K562 (cell line): Measurements from ENCODE around the gene POLE2. TPM values are rescaled to one million over a fixed set of nuclear protein-coding genes. Genes with fewer than 3 reads are reported as not detected.

Source experiments
- ATF2 ChIP-seq: sonication (generic); formaldehyde crosslinking; IDR thresholded peaks from 2 replicates; pipeline ENCODE4 v1.8.1; 2022; ENCODE audit warnings: missing genetic modification reagents
- ATF6 ChIP-seq: sonication (generic); formaldehyde crosslinking; IDR thresholded peaks from 2 replicates; pipeline ENCODE4 v1.4.0; 2020; ENCODE audit warnings: mild to moderate bottlenecking, missing genetic modification reagents
- CEBPB ChIP-seq: fragments of 450-650 bp; IDR thresholded peaks from 2 replicates; pipeline ENCODE4 v1.6.1; 2016; ENCODE audit warnings: missing genetic modification characterization, missing compliant biosample characterization
- CHD4 ChIP-seq: fragments of 200-600 bp; sonication (generic); IDR thresholded peaks from 3 replicates; pipeline ENCODE4 v1.6.1; 2012; ENCODE audit warnings: low read depth, mild to moderate bottlenecking, mixed read lengths, low read length, inconsistent platforms; ENCODE audit not compliant: insufficient read depth, insufficient replicate concordance, poor library complexity, severe bottlenecking
- HES1 ChIP-seq: fragments of 450-650 bp; IDR thresholded peaks from 2 replicates; pipeline ENCODE4 v1.6.1; 2016; ENCODE audit warnings: low read depth, mild to moderate bottlenecking, moderate library complexity
- HNRNPLL ChIP-seq: fragments of 200-400 bp; formaldehyde crosslinking; IDR thresholded peaks from 2 replicates; pipeline ENCODE4 v1.6.1; 2017; ENCODE audit warnings: low read length, low read depth, mild to moderate bottlenecking; ENCODE audit not compliant: poor library complexity, severe bottlenecking
- NR2C2 ChIP-seq, 2 experiments: fragments of 200-800 bp in 1 of 2; sonication (Bioruptor generic) in 1 of 2; sonication (generic) in 1 of 2; formaldehyde crosslinking in 1 of 2; IDR thresholded peaks; 2 replicates each; pipeline versions ENCODE4 v1.6.1 to v1.8.0; 2016 to 2022; ENCODE audit warnings: mild to moderate bottlenecking in 1 of 2, missing compliant biosample characterization in 1 of 2, missing genetic modification characterization in 1 of 2, missing genetic modification reagents in 1 of 2
- RNF219 ChIP-seq: fragments of 250-450 bp; sonication (Bioruptor Pico); IDR thresholded peaks from 2 replicates; pipeline ENCODE4 v1.5.0; 2022; ENCODE audit warnings: mild to moderate bottlenecking
- SNRNP70 ChIP-seq: fragments of 200-400 bp; formaldehyde crosslinking; optimal IDR thresholded peaks from 2 replicates; pipeline ENCODE3; 2017; ENCODE audit warnings: low read depth, low read length
- TAF1 ChIP-seq: IDR thresholded peaks from 2 replicates; pipeline ENCODE4 v1.6.1; 2011; ENCODE audit warnings: mild to moderate bottlenecking, low read length, moderate library complexity; ENCODE audit not compliant: insufficient read depth, control insufficient read depth, severe bottlenecking; ENCODE audit errors: extremely low read depth
- TOE1 ChIP-seq, 2 experiments: fragments of 450-650 bp in 1 of 2; sonication (generic) in 1 of 2; formaldehyde crosslinking in 1 of 2; IDR thresholded peaks; 2 replicates each; pipeline versions ENCODE4 v1.7.1 to v1.8.0; 2016 to 2022; ENCODE audit warnings: borderline replicate concordance in 2 of 2, mild to moderate bottlenecking in 2 of 2, antibody characterized with exemption in 1 of 2, inconsistent platforms in 1 of 2, low read depth in 1 of 2, missing genetic modification reagents in 1 of 2, moderate library complexity in 1 of 2
- ZC3H11A ChIP-seq: IDR thresholded peaks from 2 replicates; pipeline ENCODE4 v1.6.1; 2012; ENCODE audit warnings: low read depth, low read length, improper control_type of control experiment
- ZNF511 ChIP-seq: sonication (generic); formaldehyde crosslinking; IDR thresholded peaks from 2 replicates; pipeline ENCODE4 v1.8.0; 2022; ENCODE audit warnings: mild to moderate bottlenecking, missing genetic modification reagents
- ZNF644 ChIP-seq: fragments of 200-800 bp; sonication (Bioruptor generic); IDR thresholded peaks from 2 replicates; pipeline ENCODE4 v1.6.1; 2016; ENCODE audit warnings: low read depth, missing genetic modification characterization, missing compliant biosample characterization
- ZNF707 ChIP-seq: fragments of 250-450 bp; sonication (Bioruptor Pico); conservative IDR thresholded peaks from 2 replicates; pipeline ENCODE4 v1.8.0; 2022; ENCODE audit warnings: inconsistent platforms, mild to moderate bottlenecking, moderate library complexity
- polyA plus RNA-seq, 8 experiments: library from polyadenylated mRNA; depleted of rRNA in 4 of 8; stranded (reverse) in 5 of 8; unstranded in 3 of 8; fragments of >200 nt; fragmentation: Nextera tagmentation in 2 of 8; fragmentation: Illumina TruSeq in 1 of 8; extraction: Ambion mirVana in 2 of 8; extraction: Trizol in 1 of 8; gene quantifications; 2 replicates each; pipeline versions ENCODE4 v1.2.1 to v1.2.3, GENCODE V29; 2011 to 2014; ENCODE audit warnings: inconsistent platforms in 1 of 8, missing spikeins in 1 of 8
- total RNA-seq, 7 experiments: library from RNA; depleted of rRNA in 6 of 7; stranded (reverse); fragments of >200 nt in 6 of 7; fragmentation: Illumina TruSeq in 2 of 7; extraction: Trizol in 2 of 7; gene quantifications; 2 replicates each; pipeline versions ENCODE4 v1.2.1 to v1.2.3, GENCODE V29; 2011 to 2021; ENCODE audit warnings: low replicate concordance in 1 of 7

POLE2 gene
- total and polyA plus RNA-seq, 9 of the 15 experiments (the other 6 are each of a cell fraction or from before 2014, with no cell fraction given), result 30.7 to 78.4 (median 55.4) TPM

GRCh38 chr14:49687942-49688700 lies at the start of gene POLE2 (continued):
- TF ChIP-seq NR2C2 (CRISPR knock-in tag; IDR thresholded peaks at IDR 0.05), result peak; percentile 63; the same call in 1 of the 2 replicates
- TF ChIP-seq NR2C2 (tag; IDR thresholded peaks at IDR 0.05), result 0 out of 2 replicates have a peak, but pooled peaks have one; percentile 25
- TF ChIP-seq CEBPB (tag), result no peak
- no peak for TF ChIP-seq RNF219 (CRISPR knock-in tag)
- TF ChIP-seq ZNF511 (CRISPR knock-in tag), result peak; percentile 88
- no peak for TF ChIP-seq ZC3H11A
- TF ChIP-seq ATF2 (CRISPR knock-in tag), result no peak
- TF ChIP-seq TOE1 (IDR thresholded peaks at IDR 0.05; ENCODE audit: borderline replicate concordance), result 0 out of 2 replicates have a peak, but pooled peaks have one; percentile 30
- no peak for TF ChIP-seq TOE1 (CRISPR knock-in tag; IDR thresholded peaks at IDR 0.05; ENCODE audit: borderline replicate concordance, low read depth)
- no peak for TF ChIP-seq ZNF707 (CRISPR knock-in tag)
- TF ChIP-seq HNRNPLL, result peak; percentile 74
- TF ChIP-seq CHD4, result no peak
- TF ChIP-seq ATF6, result no peak; the same call in 1 of the 2 replicates
- no peak for TF ChIP-seq HES1
- no peak for TF ChIP-seq SNRNP70
- TF ChIP-seq TAF1, result peak; percentile 86
- TF ChIP-seq ZNF644 (tag), result no peak
